Pancreas (tissue), 10 donors: ENCODE results near the gene KCNMA1. TPM values are rescaled to one million over a fixed set of nuclear protein-coding genes. Genes with fewer than 3 reads are reported as not detected.
A peak's percentile ranks its signal among the peaks of the same experiment; 100 is the strongest.

ENCODE experiments used
- ATAC-seq, 4 donors: fragments of 200-7000 bp; cut with Tn5 transposase; one replicate each; pipeline versions ENCODE4 v1.8.0 to v1.9.1; 2020; ENCODE audit warnings: mild to moderate bottlenecking in 4 of 4, moderate library complexity in 4 of 4
- DNase-seq, 6 donors: peaks; one replicate each; pipeline ENCODE4 v3.0.0-alpha.2; 2020
- FAIRE-seq: peaks from 2 replicates; lab custom pipeline; 2012; peaks lifted over from hg19 to GRCh38; lab: Jason Lieb, UNC
- H3K27ac ChIP-seq, 4 donors: fragments of 200-600 bp; sonication (generic); 1 replicate in 3 of 4; 2 replicates in 1 of 4; pipeline versions ENCODE4 v1.5.0 to v1.8.0; 2020
- H3K27me3 ChIP-seq, 4 donors: fragments of 200-600 bp; one replicate each; pipeline ENCODE4 v1.8.0; 2021
- H3K36me3 ChIP-seq, 3 donors: fragments of 200-600 bp; sonication (generic) in 1 of 3; one replicate each; pipeline versions ENCODE4 v1.5.0 to v1.8.0; 2020 to 2021
- H3K4me1 ChIP-seq, 3 donors: fragments of 200-600 bp; one replicate each; pipeline ENCODE4 v1.8.0; 2021
- H3K4me3 ChIP-seq, 4 donors: fragments of 200-600 bp; sonication (generic) in 2 of 4; one replicate each; pipeline versions ENCODE4 v1.5.0 to v1.8.0; 2020 to 2021
- H3K9me3 ChIP-seq, 4 donors: fragments of 200-600 bp; one replicate each; pipeline ENCODE4 v1.8.0; 2021
- CTCF ChIP-seq, 4 donors: fragments of 200-600 bp; sonication (generic) in 3 of 4; IDR thresholded peaks; one replicate each; pipeline versions ENCODE4 v1.5.0 to v1.8.0; 2021; ENCODE audit warnings: antibody characterized with exemption in 4 of 4
- WGBS, 2 donors: extraction: QIAGEN DNeasy Blood & Tissue Kit; methylation state at CpG; one replicate each; pipeline ENCODE4 v1.1.7; 2013; 5-methylcytosine and 5-hydroxymethylcytosine counted together
- intact Hi-C, 3 donors: fragments of 100-400 bp; cut with DNase I; formaldehyde crosslinking; loops; one replicate each; pipeline versions ENCODE4 v1.11.1 to v1.14.2; 2022
- polyA plus RNA-seq, 2 donors: library from polyadenylated mRNA; stranded (reverse); fragments of 200-250 nt; gene quantifications; one replicate each; pipeline ENCODE4 v1.2.3, GENCODE V29; 2013
- total RNA-seq, 6 donors: library from RNA; stranded (reverse); fragmentation: NEBNext Ultra II Directional in 4 of 6; extraction: Animal tissue kit (Norgen Biotek cat#: 25700) in 4 of 6; gene quantifications; one replicate each; pipeline versions ENCODE4 v1.2.1 to v1.2.4, GENCODE V29; 2021 to 2023
- donor health status: healthy with polysubstance abuse.
- donor health status: DM: no; HTN: no; CAD: no; lungs with moderate emphysema.
- donor health status: DM: no; HTN: no; CAD: no.
- donor health status: control.
- donor health status: control.
- donor health status: Bipolar disorder and iron deficiency.
- donor health status: DM: yes; HTN: yes; CAD: no.
- donor health status: DM: no; HTN: no; CAD: no.
- donor health status: DM: no; HTN: no; CAD: no.
- donor health status: DM: yes; HTN: yes; CAD: no.

Gene KCNMA1
- total and polyA plus RNA-seq, 8 donors = 3.5 to 19.4 (median 9.3) TPM

- no peak for ATAC-seq
- no peak for FAIRE-seq
- no peaks in the 10 kb centered on the region for H3K4me1 ChIP-seq
- H3K36me3 ChIP-seq = no peaks in the 10 kb centered on the region
- DNase-seq = no peak
- H3K27ac ChIP-seq = no peak overlapping the region
- no peak overlapping the region for H3K4me3 ChIP-seq
- intact Hi-C loops = no loop called here
- H3K9me3 ChIP-seq = no peaks in the 10 kb centered on the region
- no peak for TF ChIP-seq CTCF (IDR thresholded peaks at IDR 0.05)
- H3K27me3 ChIP-seq = no peaks in the 10 kb centered on the region
- 88 to 91% methylated on average over 4 of the region's 4 CpGs for WGBS, 2 donors
These were observed 279.8 kb downstream of the KCNMA1 start for GRCh38 chr10:77357611-77358310.

- Histone ChIP-seq H3K27ac (no peak overlapping the region), H3K36me3 (no peaks in the 10 kb centered on the region), H3K4me3 (no peak overlapping the region), H3K4me1 (no peaks in the 10 kb centered on the region), H3K27me3 (no peaks in the 10 kb centered on the region), H3K9me3 (no peaks in the 10 kb centered on the region)
- DNase-seq (no peak), ATAC-seq (peak in 1 of 4 donors; percentile 23), FAIRE-seq (no peak)
- no peak for TF ChIP-seq CTCF (IDR thresholded peaks at IDR 0.05)
- intact Hi-C loops = no loop called here
These were observed 280.4 kb downstream of the KCNMA1 start for GRCh38 chr10:77357185-77357584.

GRCh38 chr10:77355844-77356243 lies 281.8 kb downstream of the KCNMA1 start:
- Histone ChIP-seq H3K27me3 (no peaks in the 10 kb centered on the region), H3K27ac (no peak overlapping the region), H3K9me3 (no peaks in the 10 kb centered on the region), H3K4me3 (no peak overlapping the region), H3K36me3 (no peaks in the 10 kb centered on the region), H3K4me1 (no peaks in the 10 kb centered on the region)
- FAIRE-seq (no peak), DNase-seq (no peak), ATAC-seq (no peak)
- 61 to 74% methylated on average over 4 of the region's 4 CpGs for WGBS, 2 donors
- TF ChIP-seq CTCF (IDR thresholded peaks at IDR 0.05) = no peak
- intact Hi-C loops = no loop called here

- DNase-seq = no peak
- peak in 3 of 4 donors; percentile 26 to 45 (median 36) for ATAC-seq
- Histone ChIP-seq H3K4me3 (no peak overlapping the region), H3K27ac (no peak overlapping the region), H3K36me3 (no peaks in the 10 kb centered on the region), H3K4me1 (no peaks in the 10 kb centered on the region), H3K9me3 (no peaks in the 10 kb centered on the region), H3K27me3 (no peaks in the 10 kb centered on the region)
- intact Hi-C loops = no loop called here
- no peak for TF ChIP-seq CTCF (IDR thresholded peaks at IDR 0.05)
- FAIRE-seq = no peak
These were observed 286.2 kb downstream of the KCNMA1 start for GRCh38 chr10:77351386-77351785.

- Histone ChIP-seq H3K9me3 (no peaks in the 10 kb centered on the region), H3K27me3 (no peaks in the 10 kb centered on the region), H3K36me3 (no peaks in the 10 kb centered on the region), H3K4me3 (no peak overlapping the region), H3K27ac (no peak overlapping the region), H3K4me1 (no peaks in the 10 kb centered on the region)
- intact Hi-C loops = no loop called here
- no peak for FAIRE-seq
- WGBS, 2 donors = 78 to 85% methylated on average over 1 of the region's 1 CpG
- TF ChIP-seq CTCF (IDR thresholded peaks at IDR 0.05) = no peak
- peak in 3 of 4 donors; percentile 80 to 87 (median 82) for ATAC-seq
- peak in 1 of 6 donors; percentile 30 for DNase-seq
These were observed 286.9 kb downstream of the KCNMA1 start for GRCh38 chr10:77350711-77351119.
